ENCODE data around the gene PDIA4.
"Not testable (repeated sequence)": the region's sequence is repeated elsewhere in the genome, so short reads cannot be mapped to it uniquely, and the experiment has no call there.

PDIA4 gene

GRCh38 chr7:149030439-149030838 is 2.1 kb upstream of the PDIA4 start:
- not testable (repeated sequence) for DNase-seq

GRCh38 chr7:149027611-149028345 is 527 bp downstream of the PDIA4 start:
- DNase-seq = peak; percentile 6

- DNase-seq = no peak
Measured at GRCh38 chr7:149027055-149027454, 1.2 kb downstream of the PDIA4 start.

GRCh38 chr7:149023662-149024061 is 4.6 kb downstream of the PDIA4 start:
- no peak for DNase-seq

- DNase-seq = no peak
Measured at GRCh38 chr7:149022756-149023360, 5.4 kb downstream of the PDIA4 start.

GRCh38 chr7:149021725-149022062 is 6.6 kb downstream of the PDIA4 start:
- DNase-seq = no peak

- no peak for DNase-seq
Measured at GRCh38 chr7:149020483-149020882, 7.8 kb downstream of the PDIA4 start.

GRCh38 chr7:149016876-149017275 is 11.4 kb downstream of the PDIA4 start:
- DNase-seq = no peak

GRCh38 chr7:149014309-149014708 is 14.0 kb downstream of the PDIA4 start:
- DNase-seq = no peak

GRCh38 chr7:149013876-149014275 is 14.4 kb downstream of the PDIA4 start:
- DNase-seq = no peak

- not testable (repeated sequence) for DNase-seq
Measured at GRCh38 chr7:149012730-149013129, 15.6 kb downstream of the PDIA4 start.

GRCh38 chr7:149011491-149011890 is 16.8 kb downstream of the PDIA4 start:
- no peak for DNase-seq

GRCh38 chr7:149010451-149010850 is 17.9 kb downstream of the PDIA4 start:
- DNase-seq = no peak

GRCh38 chr7:149009527-149009926 is 18.8 kb downstream of the PDIA4 start:
- no peak for DNase-seq

GRCh38 chr7:149007611-149008010 is 20.7 kb downstream of the PDIA4 start:
- DNase-seq = no peak

- no peak for DNase-seq
Measured at GRCh38 chr7:149007146-149007545, 21.2 kb downstream of the PDIA4 start.

GRCh38 chr7:149006345-149006725 is 22.0 kb downstream of the PDIA4 start:
- DNase-seq = no peak

- DNase-seq = peak; percentile 66
Measured at GRCh38 chr7:149005427-149006344, 22.6 kb downstream of the PDIA4 start.

GRCh38 chr7:149004405-149005370 is 23.6 kb downstream of the PDIA4 start:
- no peak for DNase-seq

- DNase-seq = no peak
Measured at GRCh38 chr7:149003560-149004305, 24.6 kb downstream of the PDIA4 start.

GRCh38 chr7:149003018-149003417 is 25.3 kb downstream of the PDIA4 start:
- no peak for DNase-seq

GRCh38 chr7:149002604-149003003 is 25.7 kb downstream of the PDIA4 start:
- no peak for DNase-seq

Data from fibroblast of upper back skin (primary cell).